Stimulated activated CD4-positive, alpha-beta T cell treated with anti-CD3 and anti-CD28 coated beads, Interleukin-1b, Interleukin-23, amount 100 ng/mL, for 4 hours (primary cell): ENCODE measurements around the gene CEP112.

ENCODE experiments used
- DNase-seq, 2 donors: peaks; one replicate each; pipeline ENCODE4 v3.0.0-alpha.2; 2020; ENCODE audit warnings: low read depth in 2 of 2

The CEP112 gene

GRCh38 chr17:66211047-66211810 is 19.3 kb upstream of the CEP112 start:
- DNase-seq: no peak

GRCh38 chr17:66210208-66210574 is 18.3 kb upstream of the CEP112 start:
- DNase-seq: no peak

GRCh38 chr17:66207936-66208335 is 16.0 kb upstream of the CEP112 start:
- no peak for DNase-seq

- no peak for DNase-seq
These were observed 11.5 kb upstream of the CEP112 start for GRCh38 chr17:66203274-66204015.

- DNase-seq: peak; percentile 11 to 17
These were observed 8.8 kb upstream of the CEP112 start for GRCh38 chr17:66200685-66201092.

GRCh38 chr17:66198242-66198641 is 6.3 kb upstream of the CEP112 start:
- DNase-seq: no peak

GRCh38 chr17:66192378-66192687 is 400 bp upstream of the CEP112 start:
- DNase-seq: no peak

GRCh38 chr17:66190738-66191592 is 968 bp downstream of the CEP112 start:
- no peak for DNase-seq

- DNase-seq: no peak
These were observed 4.2 kb downstream of the CEP112 start for GRCh38 chr17:66187718-66188117.

GRCh38 chr17:66185862-66186261 is 6.1 kb downstream of the CEP112 start:
- DNase-seq: no peak

GRCh38 chr17:66184392-66184791 is 7.5 kb downstream of the CEP112 start:
- DNase-seq: no peak

- no peak for DNase-seq
These were observed 8.4 kb downstream of the CEP112 start for GRCh38 chr17:66183529-66183928.

GRCh38 chr17:66178642-66179041 is 13.3 kb downstream of the CEP112 start:
- DNase-seq: no peak

GRCh38 chr17:66177048-66177447 is 14.9 kb downstream of the CEP112 start:
- DNase-seq: no peak

GRCh38 chr17:66175892-66176291 is 16.0 kb downstream of the CEP112 start:
- no peak for DNase-seq

- no peak for DNase-seq
These were observed 19.2 kb downstream of the CEP112 start for GRCh38 chr17:66172691-66173223.

GRCh38 chr17:66172144-66172543 is 19.8 kb downstream of the CEP112 start:
- DNase-seq: no peak

GRCh38 chr17:66171692-66172091 is 20.2 kb downstream of the CEP112 start:
- no peak for DNase-seq

- DNase-seq: no peak
These were observed 20.8 kb downstream of the CEP112 start for GRCh38 chr17:66171172-66171571.

- no peak for DNase-seq
These were observed 22.1 kb downstream of the CEP112 start for GRCh38 chr17:66169839-66170238.

GRCh38 chr17:66167189-66167815 is 24.6 kb downstream of the CEP112 start:
- DNase-seq: no peak
